T-helper 1 cell treated with Interleukin-12 subunit alpha and Interleukin-12 subunit beta and Interleukin-4 antibody, amounts not matched to agents 30 ng/mL and 1 ng/mL, for 36 hours (primary cell): ENCODE measurements around the gene YWHAG. TPM values are rescaled to one million over a fixed set of nuclear protein-coding genes. Genes with fewer than 3 reads are reported as not detected.

ENCODE experiments used
- intact Hi-C: fragments of 100-400 bp; cut with micrococcal nuclease; formaldehyde crosslinking; loops from one replicate; pipeline ENCODE4 v1.15.1; 2024
- total RNA-seq: library from RNA; stranded (reverse); gene quantifications from 2 replicates; pipeline ENCODE4 v1.2.3, GENCODE V29; 2022

Gene YWHAG
- total RNA-seq, 1 donor from 2014 or later = 102 TPM

DNA sequence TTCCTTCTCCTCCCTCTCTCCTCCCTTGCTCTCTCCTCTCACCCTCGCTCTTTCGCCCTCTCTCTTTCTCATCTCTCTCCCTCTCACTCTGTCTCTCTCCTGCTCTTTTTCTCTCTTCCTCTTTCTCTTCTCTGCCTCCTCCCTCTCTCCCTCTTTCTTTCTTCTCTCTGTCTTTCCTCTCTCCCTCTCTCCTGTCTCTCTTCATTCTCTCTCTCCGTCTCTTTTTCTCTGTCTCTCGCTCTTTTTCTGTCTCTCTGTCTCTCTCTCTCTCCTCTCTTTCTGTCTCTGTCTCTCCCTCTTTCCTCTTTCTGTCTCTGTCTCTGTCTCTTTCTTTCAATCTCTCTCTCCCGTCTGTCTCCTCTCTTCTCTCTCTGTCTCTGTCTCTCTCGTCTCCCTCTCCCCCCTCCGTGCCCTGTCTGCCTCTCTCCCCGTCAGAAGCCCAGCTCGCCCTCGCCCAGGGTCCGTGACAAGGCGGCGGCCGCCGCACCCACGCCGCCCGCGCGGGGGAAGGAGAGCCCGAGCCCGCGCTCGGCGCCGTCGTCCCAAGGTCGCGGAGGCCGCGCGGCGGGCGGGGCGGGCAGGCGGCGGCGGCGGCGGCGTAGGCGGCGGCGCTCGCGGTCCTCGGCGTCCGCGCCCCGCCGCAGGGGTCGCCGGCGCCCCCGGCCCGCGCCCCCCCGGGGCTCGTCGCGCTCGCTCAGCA, 77.6 kb downstream of the YWHAG start:
- intact Hi-C loops = no loop called here

DNA sequence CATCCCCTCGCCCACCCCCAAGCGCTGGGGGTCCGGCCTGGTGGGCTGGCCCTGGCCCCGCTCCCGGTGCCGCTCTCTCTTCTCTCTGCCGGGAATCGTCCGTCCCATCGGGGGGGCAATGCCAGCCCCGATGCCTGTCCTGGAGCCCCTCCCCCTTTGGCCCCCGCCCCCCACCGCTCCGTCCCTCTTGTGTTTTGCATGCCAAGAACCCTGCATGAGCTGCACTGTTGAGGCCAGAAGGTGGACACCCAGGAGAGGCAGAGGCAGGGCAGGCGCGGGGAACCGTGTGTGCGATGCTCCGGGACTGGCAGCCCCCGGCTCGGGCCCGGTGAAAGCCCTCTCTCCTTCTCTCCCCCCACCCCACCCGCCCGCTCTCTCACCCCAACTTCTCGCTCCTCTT, 78.4 kb downstream of the YWHAG start:
- intact Hi-C loops = no loop called here

DNA sequence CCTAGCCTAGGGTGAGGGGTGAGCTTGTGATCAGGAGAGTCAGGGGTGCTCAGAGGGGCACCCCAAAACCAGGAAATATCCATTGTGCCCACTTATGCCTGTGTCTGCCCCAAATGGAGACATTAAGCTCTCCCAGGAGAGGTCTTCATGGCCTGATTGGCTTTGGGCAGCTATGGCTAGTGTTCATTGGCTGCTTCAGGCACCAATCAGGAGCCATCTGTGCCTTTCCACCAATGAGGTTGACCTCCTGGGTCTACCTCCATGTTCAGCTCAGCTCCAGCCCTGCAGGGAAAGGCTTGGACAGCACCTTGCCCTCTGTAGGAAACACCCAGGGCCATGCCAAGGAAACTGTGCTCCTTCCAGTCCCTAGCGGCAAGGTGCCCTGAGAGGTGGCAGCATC, 80.3 kb downstream of the YWHAG start:
- intact Hi-C loops = no loop called here

Other genes with a start within 250 kb of the YWHAG start
- gene SRRM3, start 157.1 kb downstream of the YWHAG start, total RNA-seq = 0.29 TPM in 1 of 2 replicates, not detected in the other
- 32.3 and 35.0 TPM in 2 replicates for gene HSPB1, start 56.3 kb downstream of the YWHAG start, total RNA-seq
- 0.17 and 0.44 TPM in 2 replicates for gene SSC4D, start 50.7 kb upstream of the YWHAG start, total RNA-seq
- 5.5 and 6.6 TPM in 2 replicates for gene ZP3, start 66.0 kb upstream of the YWHAG start, total RNA-seq
- 36.7 and 40.0 TPM in 2 replicates for gene DTX2, start 102.7 kb upstream of the YWHAG start, total RNA-seq
- gene UPK3B, start 151.6 kb upstream of the YWHAG start, total RNA-seq = 0.46 and 2.0 TPM in 2 replicates
- gene SPDYE16, start 184.3 kb upstream of the YWHAG start, total RNA-seq = 0.05 and 0.27 TPM in 2 replicates